Panc1 (cell line): ENCODE data around the gene ORM2. TPM values are rescaled to one million over a fixed set of nuclear protein-coding genes. Genes with fewer than 3 reads are reported as not detected.

Source experiments
- ATAC-seq: fragments of 200-7000 bp; cut with Tn5 transposase; 2 replicates; pipeline ENCODE4 v1.9.1; 2020; ENCODE audit warnings: mild to moderate bottlenecking, moderate library complexity
- BruUV-seq: library from RNA; stranded (reverse); fragments of 400-500 nt; replicated peaks from 2 replicates; lab custom pipeline; 2021; lab: Mats Ljungman, UMichigan
- CTCF ChIA-PET: fragments of 300-600 bp; sonication (Branson Sonifier 250); formaldehyde crosslinking; loops from one replicate; lab custom pipeline; 2022; ENCODE audit warnings: antibody characterized with exemption; lab: Charles Lee
- POLR2A ChIA-PET: fragments of 300-600 bp; sonication (Branson Sonifier 250); formaldehyde crosslinking; loops from one replicate; lab custom pipeline; 2022; ENCODE audit warnings: antibody characterized with exemption; lab: Charles Lee
- DNase-seq: peaks from one replicate; pipeline ENCODE4 v3.0.0-alpha.2; 2010; ENCODE audit warnings: low read depth, low spot score
- H3K27ac ChIP-seq: 2 replicates; pipeline ENCODE4 v1.5.1; 2011; ENCODE audit warnings: mild to moderate bottlenecking, low read length, inconsistent platforms
- H3K27me3 ChIP-seq: fragments of 200-500 bp; sonication (Bioruptor generic); 2 replicates; pipeline ENCODE4 v1.6.0; 2014; ENCODE audit warnings: low read length, inconsistent platforms; ENCODE audit not compliant: control insufficient read depth, insufficient read depth
- H3K36me3 ChIP-seq: fragments of 200-500 bp; sonication (Bioruptor generic); 2 replicates; pipeline ENCODE4 v1.5.1; 2014; ENCODE audit warnings: inconsistent platforms, mild to moderate bottlenecking, low read length, moderate library complexity; ENCODE audit not compliant: control insufficient read depth, insufficient read depth
- H3K4me1 ChIP-seq: 2 replicates; pipeline ENCODE4 v1.5.1; 2011; ENCODE audit warnings: inconsistent platforms, mild to moderate bottlenecking, low read length, moderate library complexity; ENCODE audit not compliant: control insufficient read depth, insufficient read depth
- H3K4me3 ChIP-seq, 2 experiments: 2 replicates each; pipeline ENCODE4 v1.5.1; 2011 to 2012; ENCODE audit warnings: low read depth in 2 of 2, low read length in 2 of 2, mild to moderate bottlenecking in 2 of 2, inconsistent platforms in 1 of 2, moderate library complexity in 1 of 2
- H3K9me3 ChIP-seq: fragments of 200-500 bp; sonication (Bioruptor generic); 2 replicates; pipeline ENCODE4 v1.5.1; 2014; ENCODE audit warnings: low read depth, mild to moderate bottlenecking, inconsistent platforms, low read length, moderate library complexity; ENCODE audit not compliant: control insufficient read depth, insufficient read depth
- POLR2AphosphoS5 ChIP-seq: IDR thresholded peaks from 2 replicates; pipeline ENCODE4 v1.6.1; 2012; ENCODE audit warnings: mild to moderate bottlenecking, low read depth, low read length, moderate library complexity
- SIN3A ChIP-seq: IDR thresholded peaks from 2 replicates; pipeline ENCODE4 v1.6.1; 2012; ENCODE audit warnings: low read depth, mild to moderate bottlenecking, low read length, moderate library complexity, borderline replicate concordance; ENCODE audit not compliant: insufficient read depth
- TCF7L2 ChIP-seq: IDR thresholded peaks from 2 replicates; pipeline ENCODE4 v1.6.1; 2011; ENCODE audit warnings: mild to moderate bottlenecking, low read depth, low read length, inconsistent platforms
- in situ Hi-C: cut with HindIII; loops from 2 replicates; pipeline ENCODE4 v1.10.0; 2016; ENCODE audit warnings: low sequenced_read_pairs, low pct_unique_long_range_greater_than_20kb
- intact Hi-C: fragments of 100-400 bp; cut with micrococcal nuclease; formaldehyde crosslinking; loops from one replicate; pipeline ENCODE4 v1.10.0; 2022; ENCODE audit not compliant: unreplicated experiment
- total RNA-seq: library from RNA; stranded (reverse); gene quantifications from one replicate; pipeline ENCODE4 v1.2.1, GENCODE V29; 2021; ENCODE audit not compliant: unreplicated experiment
- TF ChIP-seq, protein P1 (sequence below): fragments of 450-650 bp; IDR thresholded peaks from 2 replicates; pipeline ENCODE4 v1.5.1; 2017; ENCODE audit warnings: mild to moderate bottlenecking
- TF ChIP-seq, protein P2 (sequence below), 2 experiments: IDR thresholded peaks; 2 replicates each; pipeline ENCODE4 v1.6.1; 2011 to 2012; ENCODE audit warnings: low read depth in 2 of 2, control low read depth in 1 of 2, low read length in 1 of 2, mild to moderate bottlenecking in 1 of 2, moderate library complexity in 1 of 2; ENCODE audit not compliant: insufficient read depth in 1 of 2

Gene ORM2
- total RNA-seq, 1 experiment from 2014 or later = 0.77 TPM

GRCh38 chr9:114303977-114304376 is 25.7 kb upstream of the ORM2 start:
- H3K36me3 ChIP-seq = no peaks in the 10 kb centered on the region
- TF ChIP-seq SIN3A = no peak
- TF ChIP-seq POLR2AphosphoS5 = no peak
- TF ChIP-seq TCF7L2 = no peak
- TF ChIP-seq, protein P1, sequence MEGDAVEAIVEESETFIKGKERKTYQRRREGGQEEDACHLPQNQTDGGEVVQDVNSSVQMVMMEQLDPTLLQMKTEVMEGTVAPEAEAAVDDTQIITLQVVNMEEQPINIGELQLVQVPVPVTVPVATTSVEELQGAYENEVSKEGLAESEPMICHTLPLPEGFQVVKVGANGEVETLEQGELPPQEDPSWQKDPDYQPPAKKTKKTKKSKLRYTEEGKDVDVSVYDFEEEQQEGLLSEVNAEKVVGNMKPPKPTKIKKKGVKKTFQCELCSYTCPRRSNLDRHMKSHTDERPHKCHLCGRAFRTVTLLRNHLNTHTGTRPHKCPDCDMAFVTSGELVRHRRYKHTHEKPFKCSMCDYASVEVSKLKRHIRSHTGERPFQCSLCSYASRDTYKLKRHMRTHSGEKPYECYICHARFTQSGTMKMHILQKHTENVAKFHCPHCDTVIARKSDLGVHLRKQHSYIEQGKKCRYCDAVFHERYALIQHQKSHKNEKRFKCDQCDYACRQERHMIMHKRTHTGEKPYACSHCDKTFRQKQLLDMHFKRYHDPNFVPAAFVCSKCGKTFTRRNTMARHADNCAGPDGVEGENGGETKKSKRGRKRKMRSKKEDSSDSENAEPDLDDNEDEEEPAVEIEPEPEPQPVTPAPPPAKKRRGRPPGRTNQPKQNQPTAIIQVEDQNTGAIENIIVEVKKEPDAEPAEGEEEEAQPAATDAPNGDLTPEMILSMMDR = no peak
- TF ChIP-seq, protein P2, sequence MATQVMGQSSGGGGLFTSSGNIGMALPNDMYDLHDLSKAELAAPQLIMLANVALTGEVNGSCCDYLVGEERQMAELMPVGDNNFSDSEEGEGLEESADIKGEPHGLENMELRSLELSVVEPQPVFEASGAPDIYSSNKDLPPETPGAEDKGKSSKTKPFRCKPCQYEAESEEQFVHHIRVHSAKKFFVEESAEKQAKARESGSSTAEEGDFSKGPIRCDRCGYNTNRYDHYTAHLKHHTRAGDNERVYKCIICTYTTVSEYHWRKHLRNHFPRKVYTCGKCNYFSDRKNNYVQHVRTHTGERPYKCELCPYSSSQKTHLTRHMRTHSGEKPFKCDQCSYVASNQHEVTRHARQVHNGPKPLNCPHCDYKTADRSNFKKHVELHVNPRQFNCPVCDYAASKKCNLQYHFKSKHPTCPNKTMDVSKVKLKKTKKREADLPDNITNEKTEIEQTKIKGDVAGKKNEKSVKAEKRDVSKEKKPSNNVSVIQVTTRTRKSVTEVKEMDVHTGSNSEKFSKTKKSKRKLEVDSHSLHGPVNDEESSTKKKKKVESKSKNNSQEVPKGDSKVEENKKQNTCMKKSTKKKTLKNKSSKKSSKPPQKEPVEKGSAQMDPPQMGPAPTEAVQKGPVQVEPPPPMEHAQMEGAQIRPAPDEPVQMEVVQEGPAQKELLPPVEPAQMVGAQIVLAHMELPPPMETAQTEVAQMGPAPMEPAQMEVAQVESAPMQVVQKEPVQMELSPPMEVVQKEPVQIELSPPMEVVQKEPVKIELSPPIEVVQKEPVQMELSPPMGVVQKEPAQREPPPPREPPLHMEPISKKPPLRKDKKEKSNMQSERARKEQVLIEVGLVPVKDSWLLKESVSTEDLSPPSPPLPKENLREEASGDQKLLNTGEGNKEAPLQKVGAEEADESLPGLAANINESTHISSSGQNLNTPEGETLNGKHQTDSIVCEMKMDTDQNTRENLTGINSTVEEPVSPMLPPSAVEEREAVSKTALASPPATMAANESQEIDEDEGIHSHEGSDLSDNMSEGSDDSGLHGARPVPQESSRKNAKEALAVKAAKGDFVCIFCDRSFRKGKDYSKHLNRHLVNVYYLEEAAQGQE (IDR thresholded peaks at IDR 0.05; ENCODE audit: insufficient read depth in 1 of 2, low read depth in 2 of 2, low read length in 1 of 2) = no peak
- H3K27ac ChIP-seq = no peak overlapping the region
- BruUV-seq = no TSS peak
- intact Hi-C loops = loop anchor here (5.0 kb wide), 1 partner anchor 222 kb away; no protein-coding TSS in a partner anchor
- no peak for DNase-seq
- ATAC-seq = no peak
- CTCF ChIA-PET = no interaction called here
- H3K27me3 ChIP-seq = no peaks in the 10 kb centered on the region
- no peak overlapping the region for H3K4me3 ChIP-seq
- no peaks in the 10 kb centered on the region for H3K9me3 ChIP-seq
- in situ Hi-C loops = no loop called here
- POLR2A ChIA-PET = no interaction called here
- no peaks in the 10 kb centered on the region for H3K4me1 ChIP-seq

DNA sequence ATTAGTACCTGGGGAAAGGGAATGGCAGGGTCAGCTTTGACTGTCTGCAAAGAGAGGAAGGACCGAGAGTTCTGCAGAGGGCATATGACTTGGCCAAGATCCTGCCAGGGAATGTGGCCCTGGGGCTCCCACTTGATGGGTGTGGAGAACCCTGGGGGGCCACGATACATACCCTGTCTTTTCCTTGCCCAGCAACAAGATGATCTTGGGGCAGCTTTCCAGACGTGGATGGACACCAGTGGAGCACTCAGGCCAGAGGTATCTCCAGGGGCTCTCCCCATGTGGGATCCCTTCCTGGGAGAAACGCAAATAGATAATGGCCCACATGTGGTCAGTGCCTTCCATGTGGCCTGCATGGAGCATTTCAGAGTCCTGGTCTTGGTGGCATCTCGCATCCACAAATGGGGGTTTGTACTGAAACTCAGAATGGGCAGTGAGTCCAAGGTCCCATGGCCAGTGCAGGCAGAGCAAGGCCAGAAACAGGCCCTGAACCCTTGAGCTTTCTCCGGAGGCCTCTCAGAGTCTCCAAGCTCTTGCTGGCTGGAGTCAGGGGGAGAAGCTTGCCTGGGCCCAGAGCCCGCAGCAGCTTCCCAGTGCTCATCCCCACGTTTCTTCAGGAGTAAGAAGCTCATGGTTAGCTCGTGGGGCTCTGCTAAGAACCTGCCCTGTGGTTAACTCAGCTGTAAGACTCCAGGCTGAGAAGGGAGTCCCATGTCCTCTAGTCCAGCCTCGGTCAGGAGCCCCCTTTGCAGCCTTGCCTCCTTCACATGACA is 25.1 kb upstream of the ORM2 start:
- no peak for ATAC-seq
- POLR2A ChIA-PET = no interaction called here
- CTCF ChIA-PET = no interaction called here
- no peaks in the 10 kb centered on the region for H3K36me3 ChIP-seq
- no peak overlapping the region for H3K27ac ChIP-seq
- H3K4me1 ChIP-seq = no peaks in the 10 kb centered on the region
- BruUV-seq = no TSS peak
- H3K27me3 ChIP-seq = no peaks in the 10 kb centered on the region
- intact Hi-C loops = loop anchor here (5.0 kb wide), 1 partner anchor 222 kb away; no protein-coding TSS in a partner anchor
- no peak for DNase-seq
- H3K9me3 ChIP-seq = no peaks in the 10 kb centered on the region
- in situ Hi-C loops = no loop called here
- TF ChIP-seq, protein P1 = no peak
- no peak for TF ChIP-seq SIN3A
- TF ChIP-seq POLR2AphosphoS5 = no peak
- TF ChIP-seq, protein P2 (IDR thresholded peaks at IDR 0.05; ENCODE audit: insufficient read depth in 1 of 2, low read depth in 2 of 2, low read length in 1 of 2) = no peak
- no peak for TF ChIP-seq TCF7L2
- no peak overlapping the region for H3K4me3 ChIP-seq
